Spleen (tissue), 7 donors: ENCODE results near the gene CMIP.

ENCODE experiments used
- POLR2AphosphoS5 ChIP-seq, 3 donors: sonication (generic); formaldehyde crosslinking; IDR thresholded peaks; one replicate each; pipeline ENCODE4 v1.5.1; 2017; ENCODE audit warnings: antibody characterized with exemption in 3 of 3
- TF ChIP-seq, protein P1 (sequence below), 11 experiments: fragments of 200-600 bp in 7 of 11; fragments of 450-650 bp in 4 of 11; sonication (generic) in 4 of 11; IDR thresholded peaks in 8 of 11; conservative IDR thresholded peaks in 3 of 11; 1 replicate in 7 of 11; 2 replicates in 4 of 11; pipeline versions ENCODE4 v1.4.0 to v1.8.0; 2016 to 2021; ENCODE audit warnings: antibody characterized with exemption in 11 of 11, inconsistent platforms in 4 of 11, mild to moderate bottlenecking in 1 of 11
- donor health status: DM: no; HTN: no; CAD: no; lungs with moderate emphysema.
- donor health status: DM: no; HTN: no; CAD: no.
- donor health status: DM: no; HTN: no; CAD: no.

DNA sequence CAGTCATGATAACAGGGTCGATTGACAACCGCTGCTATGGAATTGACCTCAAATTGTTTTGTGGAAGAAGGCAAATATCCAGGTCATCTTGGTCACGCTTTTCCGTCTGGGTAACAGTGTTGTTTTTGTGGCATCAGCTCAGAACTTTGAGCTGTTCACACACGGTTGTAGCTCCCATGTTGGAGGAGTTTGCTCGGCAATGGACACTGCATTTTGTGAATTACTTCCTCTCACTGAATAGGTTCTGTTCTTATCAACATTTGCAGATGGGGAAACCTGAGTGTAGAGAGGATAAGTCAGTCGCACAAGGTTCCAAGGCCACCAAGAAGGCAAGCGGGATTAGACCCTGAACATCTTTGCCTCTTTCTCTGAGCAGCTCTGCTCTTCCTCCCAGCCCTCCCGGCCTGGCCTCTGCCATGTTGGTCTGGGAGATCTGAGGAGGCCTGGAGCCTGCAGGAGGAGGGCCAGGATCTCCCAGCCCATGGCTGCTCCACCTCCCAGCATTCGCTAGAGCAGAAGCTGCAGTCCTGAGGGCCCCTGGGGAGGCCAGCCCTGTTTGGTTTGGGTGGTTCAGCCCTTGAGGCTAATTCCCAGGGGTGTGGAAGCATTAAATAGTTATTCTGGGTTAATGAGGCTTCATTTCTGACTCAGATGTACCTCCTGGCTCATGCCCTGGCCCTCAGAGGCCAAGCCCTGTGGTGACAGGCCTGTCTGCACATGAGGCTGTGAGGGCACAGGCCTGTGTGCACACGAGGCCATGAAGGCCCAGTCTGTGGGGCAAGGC lies 180.3 kb downstream of the CMIP start:
- TF ChIP-seq, protein P1, sequence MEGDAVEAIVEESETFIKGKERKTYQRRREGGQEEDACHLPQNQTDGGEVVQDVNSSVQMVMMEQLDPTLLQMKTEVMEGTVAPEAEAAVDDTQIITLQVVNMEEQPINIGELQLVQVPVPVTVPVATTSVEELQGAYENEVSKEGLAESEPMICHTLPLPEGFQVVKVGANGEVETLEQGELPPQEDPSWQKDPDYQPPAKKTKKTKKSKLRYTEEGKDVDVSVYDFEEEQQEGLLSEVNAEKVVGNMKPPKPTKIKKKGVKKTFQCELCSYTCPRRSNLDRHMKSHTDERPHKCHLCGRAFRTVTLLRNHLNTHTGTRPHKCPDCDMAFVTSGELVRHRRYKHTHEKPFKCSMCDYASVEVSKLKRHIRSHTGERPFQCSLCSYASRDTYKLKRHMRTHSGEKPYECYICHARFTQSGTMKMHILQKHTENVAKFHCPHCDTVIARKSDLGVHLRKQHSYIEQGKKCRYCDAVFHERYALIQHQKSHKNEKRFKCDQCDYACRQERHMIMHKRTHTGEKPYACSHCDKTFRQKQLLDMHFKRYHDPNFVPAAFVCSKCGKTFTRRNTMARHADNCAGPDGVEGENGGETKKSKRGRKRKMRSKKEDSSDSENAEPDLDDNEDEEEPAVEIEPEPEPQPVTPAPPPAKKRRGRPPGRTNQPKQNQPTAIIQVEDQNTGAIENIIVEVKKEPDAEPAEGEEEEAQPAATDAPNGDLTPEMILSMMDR (IDR thresholded peaks at IDR 0.05 in 8 of 11, conservative IDR thresholded peaks at IDR 0.05 in 3 of 11), result no peak
- TF ChIP-seq POLR2AphosphoS5 (IDR thresholded peaks at IDR 0.05), result peak in 2 of 3 donors; percentile 4 to 6
